A549 (cell line): ENCODE results near the gene CKLF. TPM values are rescaled to one million over a fixed set of nuclear protein-coding genes. Genes with fewer than 3 reads are reported as not detected.

Experiments used
- ATAC-seq, 2 experiments: fragments of 200-7000 bp in 1 of 2; fragments of >200 bp in 1 of 2; cut with Nextera tagmentation in 1 of 2; cut with Tn5 transposase in 1 of 2; 3 replicates each; pipeline versions ENCODE4 v1.8.0 to v1.9.1; 2018 to 2020; ENCODE audit warnings: mild to moderate bottlenecking in 1 of 2, moderate library complexity in 1 of 2
- CTCF ChIA-PET: fragments of 300-600 bp; sonication (Branson Sonifier 250); formaldehyde crosslinking; extraction: SDS; loops from one replicate; lab custom pipeline; 2021; ENCODE audit warnings: antibody characterized with exemption, inconsistent platforms; lab: Yijun Ruan, JAX
- POLR2A ChIA-PET: fragments of 350-600 bp; formaldehyde crosslinking; extraction: SDS; loops from one replicate; lab custom pipeline; 2021; ENCODE audit warnings: antibody characterized with exemption, inconsistent platforms; lab: Yijun Ruan, JAX
- DNase-seq, 2 experiments: peaks; one replicate each; pipeline versions ENCODE4 v3.0.0 to v3.0.0-alpha.2; 2011 to 2016; ENCODE audit warnings: low read depth in 1 of 2, low spot score in 1 of 2
- FAIRE-seq: peaks from 2 replicates; lab custom pipeline; 2011; peaks lifted over from hg19 to GRCh38; lab: Jason Lieb, UNC
- H3K27ac ChIP-seq, 2 experiments: fragments of >200 bp; sonication (Bioruptor Twin); formaldehyde crosslinking; 3 replicates each; pipeline ENCODE4 v1.5.1; 2016 to 2017
- H3K4me1 ChIP-seq: fragments of >200 bp; sonication (Bioruptor Twin); formaldehyde crosslinking; 3 replicates; pipeline ENCODE4 v1.6.1; 2016
- H3K4me2 ChIP-seq: fragments of >200 bp; sonication (Bioruptor Twin); formaldehyde crosslinking; 3 replicates; pipeline ENCODE4 v1.6.1; 2016
- H3K4me3 ChIP-seq: fragments of >200 bp; sonication (Bioruptor Twin); formaldehyde crosslinking; 3 replicates; pipeline ENCODE4 v1.5.1; 2016
- H3K9me3 ChIP-seq: fragments of >200 bp; sonication (Bioruptor Twin); formaldehyde crosslinking; 3 replicates; pipeline ENCODE4 v1.6.1; 2016
- CBX2 ChIP-seq: fragments of 200-600 bp; sonication (generic); IDR thresholded peaks from 2 replicates; pipeline ENCODE4 v1.6.1; 2016; ENCODE audit warnings: low read depth, mild to moderate bottlenecking, borderline replicate concordance
- CBX8 ChIP-seq: fragments of 200-600 bp; sonication (generic); IDR thresholded peaks from 2 replicates; pipeline ENCODE4 v1.6.1; 2016
- ESRRA ChIP-seq: fragments of 150-350 bp; IDR thresholded peaks from 2 replicates; pipeline ENCODE4 v1.6.1; 2014; ENCODE audit warnings: mild to moderate bottlenecking, low read length, borderline replicate concordance
- FOXS1 ChIP-seq: fragments of 250-450 bp; sonication (Bioruptor Pico); IDR thresholded peaks from 2 replicates; pipeline ENCODE4 v1.5.0; 2020; ENCODE audit warnings: mild to moderate bottlenecking, moderate library complexity
- JUNB ChIP-seq: fragments of >200 bp; sonication (Bioruptor Twin); formaldehyde crosslinking; IDR thresholded peaks from 2 replicates; pipeline ENCODE4 v1.6.1; 2016
- MAFK ChIP-seq: fragments of 450-650 bp; IDR thresholded peaks from 2 replicates; pipeline ENCODE4 v1.6.1; 2014; ENCODE audit not compliant: partially characterized antibody
- POLR2A ChIP-seq: IDR thresholded peaks from 2 replicates; pipeline ENCODE4 v1.6.1; 2012; ENCODE audit warnings: mild to moderate bottlenecking, low read length
- RCOR1 ChIP-seq: fragments of 150-350 bp; IDR thresholded peaks from 2 replicates; pipeline ENCODE4 v1.6.1; 2014; ENCODE audit warnings: antibody characterized with exemption, low read length, low read depth
- SMC3 ChIP-seq: fragments of >200 bp; sonication (Bioruptor Twin); formaldehyde crosslinking; IDR thresholded peaks from 3 replicates; pipeline ENCODE4 v1.6.1; 2018; ENCODE audit warnings: inconsistent platforms
- TFCP2L1 ChIP-seq: fragments of 250-450 bp; sonication (Bioruptor Pico); IDR thresholded peaks from 2 replicates; pipeline ENCODE4 v1.5.0; 2021; ENCODE audit warnings: mild to moderate bottlenecking
- ZSCAN20 ChIP-seq: fragments of 250-450 bp; sonication (Bioruptor Pico); IDR thresholded peaks from 2 replicates; pipeline ENCODE4 v1.8.0; 2022; ENCODE audit warnings: mild to moderate bottlenecking, moderate library complexity
- WGBS: methylation state at CpG from one replicate; pipeline ENCODE4 v1.1.6; 2017; ENCODE audit errors: missing lambda C conversion rate; 5-methylcytosine and 5-hydroxymethylcytosine counted together
- polyA plus RNA-seq, 4 experiments: library from polyadenylated mRNA; depleted of rRNA in 3 of 4; stranded (reverse); fragments of >200 nt; fragmentation: RNase III in 1 of 4; extraction: RNeasy Plus Mini Kit Qiagen cat#74134 plus additional on column Dnase treatment in 1 of 4; gene quantifications; 2 replicates in 3 of 4; 3 replicates in 1 of 4; pipeline ENCODE4 v1.2.3, GENCODE V29; 2011 to 2017
- TF ChIP-seq, protein P1 (sequence below): fragments of >200 bp; sonication (Bioruptor Twin); formaldehyde crosslinking; IDR thresholded peaks from 3 replicates; pipeline ENCODE4 v1.6.1; 2016
- TF ChIP-seq, protein P2 (sequence below): fragments of 150-350 bp; IDR thresholded peaks from 2 replicates; pipeline ENCODE4 v1.6.1; 2014; ENCODE audit warnings: low read depth, mild to moderate bottlenecking, low read length
- TF ChIP-seq, protein P3 (sequence below): fragments of >200 bp; sonication (Bioruptor Twin); formaldehyde crosslinking; IDR thresholded peaks from 2 replicates; pipeline ENCODE4 v1.6.1; 2016

The CKLF gene
- polyA plus RNA-seq, 2 of the 4 experiments (the other 2 are of a cell fraction) = 85.1 to 87.0 TPM

DNA sequence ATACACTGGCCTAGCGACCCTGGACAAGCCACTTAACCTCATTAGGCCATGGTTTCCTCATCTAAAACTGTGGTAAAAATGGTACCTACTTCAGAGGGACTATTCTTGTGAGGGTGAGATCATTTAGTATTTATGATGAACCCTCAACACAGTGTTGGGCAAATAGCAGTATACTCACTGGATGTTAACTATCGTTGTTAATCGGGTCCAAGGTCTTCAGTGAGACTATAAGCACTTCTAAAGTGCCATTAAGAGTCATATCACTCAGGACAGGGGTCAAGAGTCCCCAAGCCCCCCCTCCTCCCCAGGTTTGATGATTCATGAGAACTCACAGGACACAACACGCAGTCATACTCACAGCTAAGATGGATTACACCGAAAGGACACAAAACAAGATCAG lies 13.5 kb upstream of the CKLF start:
- no peaks in the 10 kb centered on the region for H3K4me1 ChIP-seq
- WGBS = 96% methylated on average over 5 of the region's 5 CpGs
- no peak overlapping the region for H3K27ac ChIP-seq
- FAIRE-seq (no peak), DNase-seq (no peak), ATAC-seq (no peak)
- no peaks in the 10 kb centered on the region for H3K9me3 ChIP-seq
- no peak overlapping the region for H3K4me2 ChIP-seq
- no peak for TF ChIP-seq RCOR1
- H3K4me3 ChIP-seq = no peak overlapping the region
- CTCF ChIA-PET = no interaction called here
- POLR2A ChIA-PET = no interaction called here

- H3K4me3 ChIP-seq = no peak overlapping the region
- TF ChIP-seq MAFK = peak; percentile 27
- TF ChIP-seq, protein P1, sequence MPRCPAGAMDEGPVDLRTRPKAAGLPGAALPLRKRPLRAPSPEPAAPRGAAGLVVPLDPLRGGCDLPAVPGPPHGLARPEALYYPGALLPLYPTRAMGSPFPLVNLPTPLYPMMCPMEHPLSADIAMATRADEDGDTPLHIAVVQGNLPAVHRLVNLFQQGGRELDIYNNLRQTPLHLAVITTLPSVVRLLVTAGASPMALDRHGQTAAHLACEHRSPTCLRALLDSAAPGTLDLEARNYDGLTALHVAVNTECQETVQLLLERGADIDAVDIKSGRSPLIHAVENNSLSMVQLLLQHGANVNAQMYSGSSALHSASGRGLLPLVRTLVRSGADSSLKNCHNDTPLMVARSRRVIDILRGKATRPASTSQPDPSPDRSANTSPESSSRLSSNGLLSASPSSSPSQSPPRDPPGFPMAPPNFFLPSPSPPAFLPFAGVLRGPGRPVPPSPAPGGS = no peak
- no peaks in the 10 kb centered on the region for H3K4me1 ChIP-seq
- ChIA-PET POLR2A (interaction anchor here (0.6 kb wide), 1 partner anchor 25 kb away, joined by 5 read pairs; no protein-coding TSS in a partner anchor), CTCF (interaction anchor here (0.6 to 0.9 kb wide), 3 partner anchors 40 to 182 kb away, joined by 3 read pairs; no protein-coding TSS in a partner anchor)
- H3K9me3 ChIP-seq = no peaks in the 10 kb centered on the region
- ATAC-seq (no peak), DNase-seq (no peak), FAIRE-seq (no peak)
- no peak overlapping the region for H3K27ac ChIP-seq
- WGBS = 96% methylated on average over 3 of the region's 3 CpGs
- H3K4me2 ChIP-seq = no peak overlapping the region
Measured at GRCh38 chr16:66539623-66540469, 12.5 kb upstream of the CKLF start.

- FAIRE-seq = no peak
- CTCF ChIA-PET = interaction anchor here (0.6 to 0.9 kb wide), 2 partner anchors 14 to 726 kb away, joined by 3 to 4 read pairs; no protein-coding TSS in a partner anchor
- no peak for ATAC-seq
- POLR2A ChIA-PET = no interaction called here
- Histone ChIP-seq H3K27ac (no peak overlapping the region), H3K4me3 (no peak overlapping the region), H3K4me1 (no peaks in the 10 kb centered on the region), H3K9me3 (no peaks in the 10 kb centered on the region), H3K4me2 (no peak overlapping the region)
- 95% methylated on average over 18 of the region's 18 CpGs for WGBS
- DNase-seq = no peak
- TF ChIP-seq ESRRA (no peak), JUNB (no peak), TFCP2L1 (CRISPR knock-in tag) (no peak), FOXS1 (CRISPR knock-in tag) (no peak)
- TF ChIP-seq, protein P2, sequence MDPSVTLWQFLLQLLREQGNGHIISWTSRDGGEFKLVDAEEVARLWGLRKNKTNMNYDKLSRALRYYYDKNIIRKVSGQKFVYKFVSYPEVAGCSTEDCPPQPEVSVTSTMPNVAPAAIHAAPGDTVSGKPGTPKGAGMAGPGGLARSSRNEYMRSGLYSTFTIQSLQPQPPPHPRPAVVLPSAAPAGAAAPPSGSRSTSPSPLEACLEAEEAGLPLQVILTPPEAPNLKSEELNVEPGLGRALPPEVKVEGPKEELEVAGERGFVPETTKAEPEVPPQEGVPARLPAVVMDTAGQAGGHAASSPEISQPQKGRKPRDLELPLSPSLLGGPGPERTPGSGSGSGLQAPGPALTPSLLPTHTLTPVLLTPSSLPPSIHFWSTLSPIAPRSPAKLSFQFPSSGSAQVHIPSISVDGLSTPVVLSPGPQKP = no peak
Measured at GRCh38 chr16:66541388-66542355, 10.7 kb upstream of the CKLF start.

- Histone ChIP-seq H3K4me2 (no peak overlapping the region), H3K4me3 (no peak overlapping the region), H3K27ac (no peak overlapping the region), H3K9me3 (no peaks in the 10 kb centered on the region), H3K4me1 (no peaks in the 10 kb centered on the region)
- ChIA-PET POLR2A (no interaction called here), CTCF (interaction anchor here (0.6 to 0.9 kb wide), 2 partner anchors 15 to 726 kb away, joined by 3 to 4 read pairs; no protein-coding TSS in a partner anchor)
- DNase-seq (no peak), FAIRE-seq (no peak), ATAC-seq (no peak)
- 89% methylated on average over 3 of the region's 3 CpGs for WGBS
- no peak for TF ChIP-seq TFCP2L1 (CRISPR knock-in tag)
- no peak for TF ChIP-seq CBX8
- TF ChIP-seq CBX2 = no peak
- no peak for TF ChIP-seq POLR2A
- TF ChIP-seq SMC3 = no peak
- no peak for TF ChIP-seq ZSCAN20
- TF ChIP-seq, protein P3, sequence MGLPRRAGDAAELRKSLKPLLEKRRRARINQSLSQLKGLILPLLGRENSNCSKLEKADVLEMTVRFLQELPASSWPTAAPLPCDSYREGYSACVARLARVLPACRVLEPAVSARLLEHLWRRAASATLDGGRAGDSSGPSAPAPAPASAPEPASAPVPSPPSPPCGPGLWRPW = no peak
Measured at GRCh38 chr16:66542396-66542795, 10.0 kb upstream of the CKLF start.
